Adipocyte (in vitro differentiated cells): ENCODE measurements around the gene DCLK1.

Experiments
- DNase-seq: peaks from one replicate; pipeline ENCODE4 v3.0.0-alpha.2; 2015; ENCODE audit warnings: low read depth
- H3K27me3 ChIP-seq: replicated peaks from 2 replicates; pipeline ENCODE4 v1.7.0; 2013; ENCODE audit warnings: mild to moderate bottlenecking, low read length, moderate library complexity; ENCODE audit not compliant: control insufficient read depth, insufficient read depth
- H3K36me3 ChIP-seq: 2 replicates; pipeline ENCODE4 v1.7.0; 2013; ENCODE audit warnings: low read length, mild to moderate bottlenecking, moderate library complexity; ENCODE audit not compliant: control insufficient read depth, insufficient read depth, severe bottlenecking
- H3K4me1 ChIP-seq: 2 replicates; pipeline ENCODE4 v1.7.0; 2013; ENCODE audit warnings: mild to moderate bottlenecking, low read length, moderate library complexity; ENCODE audit not compliant: control insufficient read depth, insufficient read depth
- H3K4me3 ChIP-seq: 2 replicates; pipeline ENCODE4 v1.7.0; 2013; ENCODE audit warnings: mild to moderate bottlenecking, low read length, moderate library complexity
- H3K9ac ChIP-seq: 2 replicates; pipeline ENCODE4 v1.7.0; 2013; ENCODE audit warnings: mild to moderate bottlenecking, low read length, moderate library complexity
- H3K9me3 ChIP-seq: 2 replicates; pipeline ENCODE4 v1.7.0; 2013; ENCODE audit warnings: mild to moderate bottlenecking, low read length, moderate library complexity; ENCODE audit not compliant: control insufficient read depth

The DCLK1 gene

DNA sequence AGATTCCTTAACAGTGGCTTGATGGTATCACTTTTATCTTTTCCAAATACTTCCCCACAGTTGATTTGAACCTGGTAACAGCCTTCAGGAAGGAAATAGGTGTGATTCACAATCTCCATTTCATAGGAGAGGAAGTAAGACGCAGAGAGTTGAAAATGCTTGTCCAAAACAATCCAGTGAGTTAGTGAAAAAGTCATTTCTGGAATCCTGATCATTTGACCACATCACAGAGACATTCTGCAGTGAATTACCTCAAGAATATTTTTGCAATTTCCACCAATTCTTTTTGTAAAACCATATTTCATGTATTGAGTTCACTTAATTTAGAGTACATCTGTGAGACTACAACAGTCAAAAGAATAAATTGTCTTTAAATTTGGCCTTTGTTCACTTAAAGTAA, 292.8 kb downstream of the DCLK1 start:
- Histone ChIP-seq H3K9me3 (no peaks in the 10 kb centered on the region), H3K27me3 (no peaks in the 10 kb centered on the region), H3K4me1 (peaks cover under 1% of the 10 kb centered on the region), H3K36me3 (peaks cover 28% of the 10 kb centered on the region), H3K4me3 (no peak overlapping the region), H3K9ac (no peak overlapping the region)
- DNase-seq: peak; percentile 79

DNA sequence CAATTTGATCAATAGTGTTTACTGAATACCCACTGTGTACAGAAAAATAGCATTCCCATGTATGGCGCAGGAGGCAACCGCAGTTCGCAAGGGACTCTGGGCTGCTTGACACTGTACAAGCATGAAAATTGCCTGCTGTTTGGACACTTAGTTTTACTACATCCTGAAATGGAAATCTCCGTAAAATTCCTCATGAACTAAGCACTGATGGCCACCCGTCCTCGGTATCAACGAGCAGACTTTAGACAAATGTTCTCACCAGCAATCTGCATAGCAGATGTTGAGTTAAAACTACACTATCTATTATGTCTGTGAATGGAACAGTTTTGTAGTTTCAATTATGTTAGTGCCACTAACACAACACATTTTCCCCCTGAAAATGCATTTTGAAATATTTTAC, 294.7 kb downstream of the DCLK1 start:
- Histone ChIP-seq H3K9me3 (no peaks in the 10 kb centered on the region), H3K4me3 (no peak overlapping the region), H3K27me3 (no peaks in the 10 kb centered on the region), H3K36me3 (peaks cover 29% of the 10 kb centered on the region), H3K4me1 (peaks cover 12% of the 10 kb centered on the region), H3K9ac (no peak overlapping the region)
- no peak for DNase-seq

DNA sequence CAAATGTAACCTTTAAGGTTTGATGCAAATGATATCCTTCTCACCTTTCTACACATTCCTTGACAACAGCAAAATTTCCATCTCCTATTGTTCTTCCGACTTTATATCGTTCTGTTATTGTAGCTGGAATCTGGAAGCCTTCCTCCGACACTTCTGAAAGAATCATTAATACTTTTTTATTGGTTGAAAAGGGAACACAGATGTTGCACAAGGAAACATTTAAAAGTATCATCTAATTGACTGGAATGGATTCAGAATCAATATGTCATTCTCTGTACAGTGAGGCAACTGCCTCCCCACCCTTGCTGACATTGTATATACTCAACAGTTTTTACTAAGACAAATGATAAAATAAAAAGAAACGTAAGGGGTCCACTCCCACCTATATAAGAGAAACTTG, 295.2 kb downstream of the DCLK1 start:
- Histone ChIP-seq H3K27me3 (no peaks in the 10 kb centered on the region), H3K4me1 (peaks cover 12% of the 10 kb centered on the region), H3K4me3 (no peak overlapping the region), H3K36me3 (peaks cover 33% of the 10 kb centered on the region), H3K9ac (no peak overlapping the region), H3K9me3 (no peaks in the 10 kb centered on the region)
- DNase-seq: no peak

DNA sequence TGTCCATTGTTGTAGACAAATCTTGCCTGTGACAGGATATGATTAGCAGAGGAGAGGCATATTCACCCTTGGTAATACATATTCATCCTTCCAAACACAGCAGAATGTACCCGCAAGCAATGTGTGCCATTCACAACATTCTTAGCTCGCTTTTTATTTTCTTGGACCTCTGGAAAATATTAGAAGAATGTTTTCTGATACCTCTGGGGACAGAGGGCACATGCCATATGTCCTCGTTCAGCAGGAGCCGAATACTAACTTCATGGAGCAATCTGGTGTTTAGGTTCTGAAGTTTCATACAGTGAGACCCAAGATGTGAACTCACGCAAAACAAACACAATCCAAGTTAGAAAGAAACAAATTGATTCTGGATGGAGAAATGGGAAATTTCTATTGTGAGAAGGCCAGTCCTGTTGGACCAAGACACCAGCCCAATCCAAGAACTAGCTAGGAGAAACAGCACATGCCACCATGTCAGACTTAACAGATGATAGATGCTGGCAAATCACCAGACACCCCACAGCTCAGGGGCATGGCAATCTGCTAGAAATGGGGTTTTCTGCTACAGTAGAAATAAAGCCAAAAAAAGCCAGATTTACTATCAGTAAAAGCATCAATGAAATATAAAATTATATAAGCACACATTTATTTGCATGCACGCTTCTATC, 297.4 kb downstream of the DCLK1 start:
- H3K27me3 ChIP-seq: no peaks in the 10 kb centered on the region
- H3K36me3 ChIP-seq: peaks cover 39% of the 10 kb centered on the region
- H3K9ac ChIP-seq: no peak overlapping the region
- no peak overlapping the region for H3K4me3 ChIP-seq
- H3K9me3 ChIP-seq: no peaks in the 10 kb centered on the region
- no peak for DNase-seq
- peaks cover 12% of the 10 kb centered on the region for H3K4me1 ChIP-seq

DNA sequence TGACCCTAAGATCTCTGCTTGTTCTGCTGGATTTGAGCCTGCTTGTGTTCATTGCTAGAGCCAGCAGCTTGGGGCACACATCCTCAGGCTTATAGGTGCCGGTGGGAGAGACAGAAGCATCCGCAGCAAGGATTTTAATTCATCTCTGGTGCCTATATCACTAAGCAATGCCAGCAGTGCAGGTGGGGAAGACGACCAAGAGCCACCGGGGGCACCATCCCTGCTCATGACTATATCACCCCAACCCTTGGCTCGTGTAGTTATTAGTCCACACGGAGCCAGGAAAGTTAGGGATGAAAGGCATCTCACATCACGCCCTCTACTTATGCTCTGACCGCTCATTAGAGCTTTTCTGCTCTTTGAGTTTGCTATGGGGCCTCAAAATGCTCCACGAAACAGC, 298.2 kb downstream of the DCLK1 start:
- Histone ChIP-seq H3K9ac (no peak overlapping the region), H3K9me3 (no peaks in the 10 kb centered on the region), H3K4me1 (peaks cover 12% of the 10 kb centered on the region), H3K4me3 (no peak overlapping the region), H3K36me3 (peaks cover 39% of the 10 kb centered on the region), H3K27me3 (no peaks in the 10 kb centered on the region)
- DNase-seq: no peak

DNA sequence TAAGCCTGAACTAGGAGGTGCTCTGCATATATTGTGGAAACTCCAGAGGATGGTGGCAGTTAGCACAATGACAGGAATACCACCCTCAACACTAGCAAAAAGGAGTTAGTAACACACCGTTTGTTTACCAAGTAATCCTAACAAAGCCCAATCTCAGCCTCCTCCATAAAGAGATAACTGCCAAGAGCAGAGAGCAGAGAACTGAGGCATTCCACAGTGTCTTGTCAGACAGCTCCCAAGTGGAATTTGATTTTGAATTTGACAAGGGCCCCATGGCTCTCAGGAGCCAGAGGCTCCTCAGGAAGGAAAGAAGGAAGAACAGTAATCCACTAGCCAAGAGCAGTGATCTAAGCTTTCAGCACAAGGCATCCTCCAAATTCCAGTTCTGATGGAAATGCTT, 298.6 kb downstream of the DCLK1 start:
- Histone ChIP-seq H3K4me3 (no peak overlapping the region), H3K36me3 (peaks cover 44% of the 10 kb centered on the region), H3K4me1 (peaks cover 12% of the 10 kb centered on the region), H3K9ac (no peak overlapping the region), H3K27me3 (no peaks in the 10 kb centered on the region), H3K9me3 (no peaks in the 10 kb centered on the region)
- no peak for DNase-seq

DNA sequence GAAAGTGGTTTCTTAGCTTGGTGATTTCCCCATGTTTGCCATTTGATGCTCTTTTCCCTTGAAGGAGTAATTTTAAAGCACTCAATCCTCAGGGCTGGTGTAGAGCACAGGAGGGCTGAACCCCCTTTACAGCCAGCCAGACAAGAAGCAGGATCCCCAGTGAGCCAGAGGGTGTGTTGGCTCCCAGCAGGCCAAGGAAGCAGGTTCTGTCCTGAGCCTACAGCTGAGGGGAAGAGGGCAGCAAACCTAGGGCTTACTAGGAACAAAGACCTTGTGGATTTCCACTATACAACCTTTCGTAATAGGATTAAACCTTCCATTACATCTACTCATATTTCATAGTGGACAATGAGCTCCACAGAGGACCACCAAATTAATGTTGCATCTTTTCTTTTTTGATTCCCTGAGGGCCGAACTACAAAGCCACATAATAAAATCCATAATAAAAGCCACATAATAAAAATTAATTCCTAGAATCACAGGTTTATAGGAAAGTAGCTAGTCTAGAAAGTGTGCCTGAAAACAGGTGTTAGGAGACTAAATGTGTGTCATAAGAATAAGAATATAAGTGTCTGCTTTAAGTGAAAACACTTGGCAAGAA, 300.2 kb downstream of the DCLK1 start:
- Histone ChIP-seq H3K27me3 (no peaks in the 10 kb centered on the region), H3K36me3 (peaks cover 50% of the 10 kb centered on the region), H3K4me1 (peaks cover 12% of the 10 kb centered on the region), H3K9me3 (no peaks in the 10 kb centered on the region), H3K4me3 (no peak overlapping the region), H3K9ac (no peak overlapping the region)
- no peak for DNase-seq

DNA sequence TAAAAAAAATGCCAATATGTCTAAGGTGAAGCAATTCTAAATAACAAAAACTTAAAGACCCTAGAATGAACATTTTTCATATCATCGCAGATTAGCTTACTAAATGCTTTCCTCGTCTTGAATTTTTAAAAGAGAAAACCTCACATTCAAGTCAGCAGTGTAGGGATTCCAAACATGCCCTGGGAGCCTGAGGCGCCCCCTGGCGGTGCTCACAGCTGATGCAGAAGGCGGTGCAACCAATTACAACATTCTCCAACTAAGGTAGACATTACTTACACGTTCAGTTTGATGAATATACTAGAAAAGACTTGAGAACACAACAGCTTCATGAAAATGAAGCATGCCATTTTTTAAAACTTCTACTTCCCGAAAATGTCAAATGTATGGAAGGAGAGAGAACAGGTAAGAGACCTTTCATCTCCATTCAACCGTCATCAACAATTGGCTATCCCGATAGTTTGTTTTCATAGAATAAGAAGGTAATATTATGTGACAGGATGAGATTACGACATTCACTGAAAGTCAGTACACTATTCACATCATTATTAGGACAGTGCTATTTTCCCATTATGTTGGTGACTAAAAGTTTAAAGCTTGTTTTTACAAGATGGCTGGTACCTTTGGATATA, 304.4 kb downstream of the DCLK1 start:
- H3K9me3 ChIP-seq: no peaks in the 10 kb centered on the region
- DNase-seq: no peak
- H3K9ac ChIP-seq: no peak overlapping the region
- H3K4me3 ChIP-seq: no peak overlapping the region
- H3K27me3 ChIP-seq: no peaks in the 10 kb centered on the region
- H3K36me3 ChIP-seq: peaks cover 59% of the 10 kb centered on the region
- H3K4me1 ChIP-seq: no peaks in the 10 kb centered on the region

DNA sequence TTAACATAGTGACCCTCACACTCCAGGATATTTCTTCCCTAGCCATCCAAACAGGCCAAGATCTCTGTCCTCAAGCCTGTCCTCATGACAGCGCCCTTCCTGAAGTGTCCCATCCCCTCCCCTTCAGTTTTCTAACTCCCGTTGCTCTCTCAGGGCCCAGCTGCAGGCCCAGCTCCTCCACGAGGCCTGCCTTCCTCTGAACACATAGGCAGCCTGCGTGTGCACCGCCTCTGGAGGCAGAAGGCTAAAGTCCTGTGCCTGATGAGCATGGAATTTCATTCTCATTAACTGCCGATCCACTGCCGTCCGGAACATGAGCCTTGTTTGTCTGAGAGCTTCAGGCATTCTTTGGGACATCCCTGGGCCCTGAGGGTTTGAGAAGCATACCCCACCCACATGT, 306.4 kb downstream of the DCLK1 start:
- DNase-seq: no peak
- no peak overlapping the region for H3K4me3 ChIP-seq
- peaks cover 58% of the 10 kb centered on the region for H3K36me3 ChIP-seq
- H3K9ac ChIP-seq: no peak overlapping the region
- H3K27me3 ChIP-seq: no peaks in the 10 kb centered on the region
- no peaks in the 10 kb centered on the region for H3K9me3 ChIP-seq
- H3K4me1 ChIP-seq: no peaks in the 10 kb centered on the region

DNA sequence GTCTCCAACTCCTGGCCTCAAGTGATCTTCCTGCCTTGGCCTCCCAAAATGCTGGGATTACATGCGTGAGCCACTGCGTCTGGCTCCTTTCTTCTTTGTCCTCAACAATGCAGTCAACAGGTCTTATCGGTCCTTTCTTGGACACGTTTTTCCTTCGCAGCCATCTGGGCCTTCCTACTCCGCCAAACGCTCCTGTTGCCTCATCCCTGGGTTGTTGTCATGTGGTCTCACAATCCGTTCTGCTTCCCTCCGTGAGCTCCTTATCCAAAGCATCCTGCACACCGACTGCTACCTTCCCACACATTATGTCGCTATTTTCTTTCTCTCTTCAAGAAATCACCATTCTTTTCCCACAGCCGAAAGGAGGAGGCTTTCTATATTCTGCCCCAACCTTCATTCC, 306.8 kb downstream of the DCLK1 start:
- DNase-seq: no peak
- H3K36me3 ChIP-seq: peaks cover 56% of the 10 kb centered on the region
- no peaks in the 10 kb centered on the region for H3K4me1 ChIP-seq
- H3K9me3 ChIP-seq: no peaks in the 10 kb centered on the region
- H3K4me3 ChIP-seq: no peak overlapping the region
- H3K27me3 ChIP-seq: no peaks in the 10 kb centered on the region
- H3K9ac ChIP-seq: no peak overlapping the region

DNA sequence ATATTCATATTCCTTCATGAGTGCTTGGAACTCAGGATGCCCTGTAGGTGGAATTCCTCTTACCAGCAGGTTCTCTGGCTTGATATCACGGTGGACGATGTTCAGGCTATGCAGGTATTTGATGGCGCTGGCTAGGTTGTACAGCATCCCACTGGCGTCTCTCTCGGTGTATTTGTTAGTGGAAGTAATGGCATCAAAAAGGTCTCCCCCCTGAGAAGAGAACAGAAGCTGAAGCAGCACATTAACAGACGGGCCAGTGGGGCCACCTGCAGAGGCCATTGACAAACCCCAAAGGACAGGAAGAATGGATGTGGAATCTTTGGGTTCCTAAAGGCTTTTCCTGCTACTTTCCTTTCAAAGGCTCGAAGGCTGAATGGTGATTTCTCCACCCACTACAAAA, 308.5 kb downstream of the DCLK1 start:
- peaks cover 10% of the 10 kb centered on the region for H3K4me1 ChIP-seq
- no peak for DNase-seq
- H3K9me3 ChIP-seq: no peaks in the 10 kb centered on the region
- peaks cover 52% of the 10 kb centered on the region for H3K36me3 ChIP-seq
- no peak overlapping the region for H3K9ac ChIP-seq
- H3K27me3 ChIP-seq: no peaks in the 10 kb centered on the region
- no peak overlapping the region for H3K4me3 ChIP-seq
